HEK293 (cell line): ENCODE data around the gene MSX1.

Source experiments
- CTCF ChIA-PET: fragments of 350-600 bp; formaldehyde crosslinking; extraction: SDS; loops from one replicate; lab custom pipeline; 2021; ENCODE audit warnings: antibody characterized with exemption; lab: Yijun Ruan, JAX
- POLR2A ChIA-PET: fragments of 300-600 bp; formaldehyde crosslinking; extraction: SDS; loops from one replicate; lab custom pipeline; 2020; ENCODE audit warnings: antibody characterized with exemption, inconsistent platforms; lab: Yijun Ruan, JAX
- H3K27ac ChIP-seq: fragments of 200-500 bp; sonication (Bioruptor generic); 2 replicates; pipeline ENCODE4 v1.5.1; 2014; ENCODE audit warnings: low read depth, low read length, control low read depth, inconsistent platforms; ENCODE audit errors: extremely low read depth
- H3K36me3 ChIP-seq, 2 experiments: fragments of 200-500 bp in 1 of 2; sonication (Bioruptor generic) in 1 of 2; 1 replicate in 1 of 2; 2 replicates in 1 of 2; pipeline ENCODE4 v1.5.1; 2014 to 2017; ENCODE audit warnings: inconsistent platforms in 2 of 2, low read length in 2 of 2; ENCODE audit not compliant: control insufficient read depth in 2 of 2, insufficient read depth in 1 of 2
- H3K4me1 ChIP-seq: fragments of 200-500 bp; sonication (Bioruptor generic); 2 replicates; pipeline ENCODE4 v1.5.1; 2014; ENCODE audit warnings: mild to moderate bottlenecking, low read length, inconsistent platforms; ENCODE audit not compliant: control insufficient read depth, insufficient read depth
- H3K4me3 ChIP-seq: 2 replicates; pipeline ENCODE4 v1.5.1; 2011; ENCODE audit warnings: low read depth, mild to moderate bottlenecking, control low read depth, low read length, moderate library complexity
- H3K9me3 ChIP-seq: fragments of 200-500 bp; sonication (Bioruptor generic); 2 replicates; pipeline ENCODE4 v1.5.1; 2014; ENCODE audit warnings: low read depth, low read length, inconsistent platforms; ENCODE audit not compliant: control insufficient read depth, insufficient read depth
- BCL11A ChIP-seq: fragments of 450-650 bp; formaldehyde crosslinking; IDR thresholded peaks from 2 replicates; pipeline ENCODE4 v1.5.1; 2016; ENCODE audit warnings: low read depth, missing biosample characterization, missing genetic modification characterization
- HOXA7 ChIP-seq: sonication (generic); formaldehyde crosslinking; IDR thresholded peaks from 2 replicates; pipeline ENCODE4 v1.8.1; 2022; ENCODE audit warnings: missing genetic modification reagents, borderline replicate concordance
- HOXC10 ChIP-seq: sonication (generic); formaldehyde crosslinking; IDR thresholded peaks from 2 replicates; pipeline ENCODE4 v1.8.1; 2023; ENCODE audit warnings: mild to moderate bottlenecking, missing genetic modification reagents
- PRDM1 ChIP-seq: fragments of 450-650 bp; formaldehyde crosslinking; IDR thresholded peaks from 2 replicates; pipeline ENCODE4; 2016; ENCODE audit warnings: missing biosample characterization, missing genetic modification characterization
- ZBTB7A ChIP-seq: fragments of 450-650 bp; formaldehyde crosslinking; IDR thresholded peaks from 2 replicates; pipeline ENCODE4 v1.5.1; 2016; ENCODE audit warnings: low read depth, missing biosample characterization, missing genetic modification characterization
- ZNF114 ChIP-seq: fragments of 450-650 bp; formaldehyde crosslinking; IDR thresholded peaks from 2 replicates; pipeline ENCODE4 v1.5.0; 2017; ENCODE audit warnings: missing biosample characterization, missing genetic modification characterization
- ZNF324 ChIP-seq: fragments of 450-650 bp; formaldehyde crosslinking; IDR thresholded peaks from 2 replicates; pipeline ENCODE4 v1.5.1; 2016; ENCODE audit warnings: missing biosample characterization, missing genetic modification characterization
- ZNF473 ChIP-seq: fragments of 450-650 bp; formaldehyde crosslinking; IDR thresholded peaks from 2 replicates; pipeline ENCODE4 v1.5.1; 2017; ENCODE audit warnings: missing biosample characterization, missing genetic modification characterization
- ZNF571 ChIP-seq: fragments of 450-650 bp; formaldehyde crosslinking; IDR thresholded peaks from 2 replicates; pipeline ENCODE4 v1.5.0; 2017; ENCODE audit warnings: missing biosample characterization, missing genetic modification characterization
- ZNF600 ChIP-seq: fragments of 450-650 bp; formaldehyde crosslinking; IDR thresholded peaks from 2 replicates; pipeline ENCODE4 v1.5.1; 2016; ENCODE audit warnings: missing biosample characterization, missing genetic modification characterization
- ZNF623 ChIP-seq: fragments of 450-650 bp; formaldehyde crosslinking; IDR thresholded peaks from 2 replicates; pipeline ENCODE4 v1.5.1; 2016; ENCODE audit warnings: missing biosample characterization, missing genetic modification characterization
- ZNF664 ChIP-seq: fragments of 450-650 bp; formaldehyde crosslinking; IDR thresholded peaks from 2 replicates; pipeline ENCODE4 v1.5.1; 2016; ENCODE audit warnings: missing biosample characterization, missing genetic modification characterization
- ZSCAN16 ChIP-seq: fragments of 450-650 bp; formaldehyde crosslinking; IDR thresholded peaks from 2 replicates; pipeline ENCODE4 v1.5.1; 2016; ENCODE audit warnings: missing biosample characterization, missing genetic modification characterization
- ZSCAN30 ChIP-seq: fragments of 450-650 bp; IDR thresholded peaks from 2 replicates; pipeline ENCODE4 v1.5.1; 2018; ENCODE audit warnings: missing biosample characterization, mild to moderate bottlenecking, missing genetic modification characterization, moderate library complexity
- TF ChIP-seq, protein P1 (sequence below): fragments of 450-650 bp; formaldehyde crosslinking; IDR thresholded peaks from 2 replicates; pipeline ENCODE4 v1.5.1; 2016; ENCODE audit warnings: missing biosample characterization, missing genetic modification characterization
- TF ChIP-seq, protein P2 (sequence below): fragments of 450-650 bp; formaldehyde crosslinking; IDR thresholded peaks from 2 replicates; pipeline ENCODE4 v1.5.1; 2017; ENCODE audit warnings: missing biosample characterization, mild to moderate bottlenecking, missing genetic modification characterization, moderate library complexity
- TF ChIP-seq, protein P3 (sequence below): fragments of 450-650 bp; formaldehyde crosslinking; IDR thresholded peaks from 2 replicates; pipeline ENCODE4 v1.5.1; 2016; ENCODE audit warnings: missing biosample characterization, missing genetic modification characterization

Gene MSX1

DNA sequence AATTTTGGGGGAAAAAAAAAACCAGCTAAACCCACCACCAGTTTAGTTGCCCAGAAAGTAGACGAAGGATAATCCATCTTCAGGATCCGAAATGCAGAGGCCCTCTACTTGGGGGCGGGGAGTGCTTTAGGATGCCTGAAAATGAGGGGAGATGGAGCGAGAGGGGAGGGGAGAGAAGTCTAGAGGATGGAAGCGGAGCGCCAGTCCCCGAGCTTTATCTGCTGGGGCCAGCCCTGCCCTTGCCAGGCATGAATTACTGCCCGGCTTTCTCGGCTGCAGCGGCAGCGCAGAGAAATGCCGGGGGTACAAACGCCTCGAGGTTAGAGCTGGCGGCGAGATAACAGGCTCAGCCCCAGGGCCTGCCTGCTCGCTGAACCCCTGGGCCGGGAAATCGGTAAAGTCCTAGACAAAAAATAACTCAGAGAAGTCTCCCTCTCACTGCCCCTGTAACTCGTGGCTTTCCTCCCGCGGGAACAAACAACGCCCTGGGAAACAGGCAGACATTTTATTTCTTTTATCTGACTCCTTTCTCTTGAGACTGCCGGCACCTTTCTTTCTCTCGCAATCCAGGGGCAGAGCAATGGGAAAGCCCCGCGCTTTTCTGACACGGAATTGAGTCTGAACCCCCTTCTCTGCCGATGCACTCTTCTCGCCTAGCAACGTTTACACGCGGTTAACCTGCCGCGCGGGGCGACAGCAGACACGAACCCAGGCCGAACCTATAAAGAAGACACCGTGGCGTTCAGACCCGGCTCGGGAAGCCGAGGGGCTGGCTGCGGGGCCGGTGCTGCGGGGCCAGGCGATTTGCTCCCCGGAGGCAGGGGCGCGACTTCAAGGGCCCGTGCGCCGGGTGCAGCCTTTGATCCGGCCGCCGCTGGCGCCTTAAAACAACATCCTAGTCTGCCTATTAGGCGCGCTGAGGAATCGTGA lies 3.1 kb upstream of the MSX1 start:
- Histone ChIP-seq H3K4me3 (no peak overlapping the region), H3K27ac (no peak overlapping the region), H3K9me3 (no peaks in the 10 kb centered on the region), H3K36me3 (no peaks in the 10 kb centered on the region), H3K4me1 (no peaks in the 10 kb centered on the region)
- POLR2A ChIA-PET, result no interaction called here
- TF ChIP-seq ZNF473 (tag by site-specific recombination), result no peak
- TF ChIP-seq HOXA7 (CRISPR knock-in tag), result no peak
- TF ChIP-seq ZNF664 (tag by site-specific recombination), result no peak
- TF ChIP-seq ZNF114 (tag by site-specific recombination), result no peak
- TF ChIP-seq ZNF600 (tag by site-specific recombination), result no peak
- TF ChIP-seq ZBTB7A (tag by site-specific recombination), result no peak
- TF ChIP-seq, protein P1, sequence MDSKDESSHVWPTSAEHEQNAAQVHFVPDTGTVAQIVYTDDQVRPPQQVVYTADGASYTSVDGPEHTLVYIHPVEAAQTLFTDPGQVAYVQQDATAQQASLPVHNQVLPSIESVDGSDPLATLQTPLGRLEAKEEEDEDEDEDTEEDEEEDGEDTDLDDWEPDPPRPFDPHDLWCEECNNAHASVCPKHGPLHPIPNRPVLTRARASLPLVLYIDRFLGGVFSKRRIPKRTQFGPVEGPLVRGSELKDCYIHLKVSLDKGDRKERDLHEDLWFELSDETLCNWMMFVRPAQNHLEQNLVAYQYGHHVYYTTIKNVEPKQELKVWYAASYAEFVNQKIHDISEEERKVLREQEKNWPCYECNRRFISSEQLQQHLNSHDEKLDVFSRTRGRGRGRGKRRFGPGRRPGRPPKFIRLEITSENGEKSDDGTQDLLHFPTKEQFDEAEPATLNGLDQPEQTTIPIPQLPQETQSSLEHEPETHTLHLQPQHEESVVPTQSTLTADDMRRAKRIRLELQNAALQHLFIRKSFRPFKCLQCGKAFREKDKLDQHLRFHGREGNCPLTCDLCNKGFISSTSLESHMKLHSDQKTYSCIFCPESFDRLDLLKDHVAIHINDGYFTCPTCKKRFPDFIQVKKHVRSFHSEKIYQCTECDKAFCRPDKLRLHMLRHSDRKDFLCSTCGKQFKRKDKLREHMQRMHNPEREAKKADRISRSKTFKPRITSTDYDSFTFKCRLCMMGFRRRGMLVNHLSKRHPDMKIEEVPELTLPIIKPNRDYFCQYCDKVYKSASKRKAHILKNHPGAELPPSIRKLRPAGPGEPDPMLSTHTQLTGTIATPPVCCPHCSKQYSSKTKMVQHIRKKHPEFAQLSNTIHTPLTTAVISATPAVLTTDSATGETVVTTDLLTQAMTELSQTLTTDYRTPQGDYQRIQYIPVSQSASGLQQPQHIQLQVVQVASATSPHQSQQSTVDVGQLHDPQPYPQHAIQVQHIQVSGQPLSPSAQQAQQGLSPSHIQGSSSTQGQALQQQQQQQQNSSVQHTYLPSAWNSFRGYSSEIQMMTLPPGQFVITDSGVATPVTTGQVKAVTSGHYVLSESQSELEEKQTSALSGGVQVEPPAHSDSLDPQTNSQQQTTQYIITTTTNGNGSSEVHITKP (tag by site-specific recombination), result no peak
- TF ChIP-seq ZSCAN30 (tag by site-specific recombination), result no peak
- no peak for TF ChIP-seq ZSCAN16
- no peak for TF ChIP-seq ZNF571 (tag by site-specific recombination)
- no peak for TF ChIP-seq BCL11A (tag by site-specific recombination)
- TF ChIP-seq ZNF623 (tag by site-specific recombination), result no peak
- TF ChIP-seq, protein P2, sequence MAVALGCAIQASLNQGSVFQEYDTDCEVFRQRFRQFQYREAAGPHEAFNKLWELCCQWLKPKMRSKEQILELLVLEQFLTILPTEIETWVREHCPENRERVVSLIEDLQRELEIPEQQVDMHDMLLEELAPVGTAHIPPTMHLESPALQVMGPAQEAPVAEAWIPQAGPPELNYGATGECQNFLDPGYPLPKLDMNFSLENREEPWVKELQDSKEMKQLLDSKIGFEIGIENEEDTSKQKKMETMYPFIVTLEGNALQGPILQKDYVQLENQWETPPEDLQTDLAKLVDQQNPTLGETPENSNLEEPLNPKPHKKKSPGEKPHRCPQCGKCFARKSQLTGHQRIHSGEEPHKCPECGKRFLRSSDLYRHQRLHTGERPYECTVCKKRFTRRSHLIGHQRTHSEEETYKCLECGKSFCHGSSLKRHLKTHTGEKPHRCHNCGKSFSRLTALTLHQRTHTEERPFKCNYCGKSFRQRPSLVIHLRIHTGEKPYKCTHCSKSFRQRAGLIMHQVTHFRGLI (tag by site-specific recombination), result no peak
- TF ChIP-seq PRDM1 (tag by site-specific recombination), result no peak
- TF ChIP-seq ZNF324 (tag by site-specific recombination), result no peak
- TF ChIP-seq, protein P3, sequence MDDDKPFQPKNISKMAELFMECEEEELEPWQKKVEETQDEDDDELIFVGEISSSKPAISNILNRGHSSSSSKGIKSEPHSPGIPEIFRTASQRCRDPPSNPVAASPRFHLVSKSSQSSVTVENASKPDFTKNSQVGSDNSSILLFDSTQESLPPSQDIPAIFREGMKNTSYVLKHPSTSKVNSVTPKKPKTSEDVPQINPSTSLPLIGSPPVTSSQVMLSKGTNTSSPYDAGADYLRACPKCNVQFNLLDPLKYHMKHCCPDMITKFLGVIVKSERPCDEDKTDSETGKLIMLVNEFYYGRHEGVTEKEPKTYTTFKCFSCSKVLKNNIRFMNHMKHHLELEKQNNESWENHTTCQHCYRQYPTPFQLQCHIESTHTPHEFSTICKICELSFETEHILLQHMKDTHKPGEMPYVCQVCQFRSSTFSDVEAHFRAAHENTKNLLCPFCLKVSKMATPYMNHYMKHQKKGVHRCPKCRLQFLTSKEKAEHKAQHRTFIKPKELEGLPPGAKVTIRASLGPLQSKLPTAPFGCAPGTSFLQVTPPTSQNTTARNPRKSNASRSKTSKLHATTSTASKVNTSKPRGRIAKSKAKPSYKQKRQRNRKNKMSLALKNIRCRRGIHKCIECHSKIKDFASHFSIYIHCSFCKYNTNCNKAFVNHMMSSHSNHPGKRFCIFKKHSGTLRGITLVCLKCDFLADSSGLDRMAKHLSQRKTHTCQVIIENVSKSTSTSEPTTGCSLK (tag by site-specific recombination), result no peak
- no peak for TF ChIP-seq HOXC10 (CRISPR knock-in tag)
- CTCF ChIA-PET, result interaction anchor here (0.6 kb wide), 1 partner anchor 188 kb away, joined by 3 read pairs; no protein-coding TSS in a partner anchor
